ENCODE results near the gene TRPC4AP.

Gene TRPC4AP

GRCh38 chr20:34986311-34987287 lies 106.0 kb downstream of the TRPC4AP start:
- DNase-seq (ENCODE audit: low spot score) = no peak

GRCh38 chr20:34985461-34986310 lies 106.9 kb downstream of the TRPC4AP start:
- DNase-seq (ENCODE audit: low spot score) = no peak

- no peak for DNase-seq (ENCODE audit: low spot score)
These were observed 107.8 kb downstream of the TRPC4AP start for GRCh38 chr20:34984756-34985261.

GRCh38 chr20:34983995-34984735 lies 108.4 kb downstream of the TRPC4AP start:
- DNase-seq (ENCODE audit: low spot score) = no peak

- no peak for DNase-seq (ENCODE audit: low spot score)
These were observed 109.4 kb downstream of the TRPC4AP start for GRCh38 chr20:34983089-34983820.

GRCh38 chr20:34982270-34983088 lies 110.1 kb downstream of the TRPC4AP start:
- no peak for DNase-seq (ENCODE audit: low spot score)

GRCh38 chr20:34980543-34981233 lies 111.9 kb downstream of the TRPC4AP start:
- DNase-seq (ENCODE audit: low spot score) = no peak

- no peak for DNase-seq (ENCODE audit: low spot score)
These were observed 113.0 kb downstream of the TRPC4AP start for GRCh38 chr20:34979366-34980153.

- no peak for DNase-seq (ENCODE audit: low spot score)
These were observed 114.4 kb downstream of the TRPC4AP start for GRCh38 chr20:34978092-34978744.

GRCh38 chr20:34977365-34978091 lies 115.1 kb downstream of the TRPC4AP start:
- DNase-seq (ENCODE audit: low spot score) = no peak

- no peak for DNase-seq (ENCODE audit: low spot score)
These were observed 116.3 kb downstream of the TRPC4AP start for GRCh38 chr20:34976286-34976685.

GRCh38 chr20:34974246-34974645 lies 118.4 kb downstream of the TRPC4AP start:
- no peak for DNase-seq (ENCODE audit: low spot score)

- no peak for DNase-seq (ENCODE audit: low spot score)
These were observed 120.9 kb downstream of the TRPC4AP start for GRCh38 chr20:34971561-34972235.

GRCh38 chr20:34970846-34971560 lies 121.6 kb downstream of the TRPC4AP start:
- no peak for DNase-seq (ENCODE audit: low spot score)

GRCh38 chr20:34970193-34970840 lies 122.3 kb downstream of the TRPC4AP start:
- no peak for DNase-seq (ENCODE audit: low spot score)
